H1 (cell line): ENCODE data around the gene NSD2. TPM values are rescaled to one million over a fixed set of nuclear protein-coding genes. Genes with fewer than 3 reads are reported as not detected.

Experiments used
- CTCF ChIA-PET: fragments of 300-600 bp; sonication (Branson Sonifier 250); formaldehyde crosslinking; loops from one replicate; lab custom pipeline; 2021; ENCODE audit not compliant: partially characterized antibody; lab: Charles Lee
- POLR2A ChIA-PET: fragments of 300-600 bp; sonication (Branson Sonifier 250); formaldehyde crosslinking; loops from one replicate; lab custom pipeline; 2021; ENCODE audit warnings: inconsistent platforms; ENCODE audit not compliant: partially characterized antibody; lab: Charles Lee
- DNase-seq, 2 experiments: peaks; one replicate each; pipeline versions ENCODE4 v3.0.0 to v3.0.0-alpha.2; 2010 to 2022; ENCODE audit warnings: low spot score in 2 of 2, low read depth in 1 of 2, mixed read lengths in 1 of 2
- FAIRE-seq: peaks from 2 replicates; lab custom pipeline; 2011; peaks lifted over from hg19 to GRCh38; lab: Jason Lieb, UNC
- H2AFZ ChIP-seq: 2 replicates; pipeline ENCODE4 v1.8.1; 2012; ENCODE audit warnings: low read length, inconsistent platforms
- H2AK5ac ChIP-seq: 2 replicates; pipeline ENCODE4 v1.6.1; 2013; ENCODE audit warnings: low read depth, low read length
- H2BK120ac ChIP-seq: replicated peaks from 2 replicates; pipeline ENCODE3; 2013; ENCODE audit warnings: low read depth, low read length, inconsistent platforms
- H2BK12ac ChIP-seq: 2 replicates; pipeline ENCODE4 v1.6.1; 2013; ENCODE audit warnings: low read depth, low read length
- H2BK15ac ChIP-seq: 2 replicates; pipeline ENCODE4 v1.6.1; 2013; ENCODE audit warnings: low read length
- H2BK20ac ChIP-seq: 2 replicates; pipeline ENCODE4 v1.6.1; 2013; ENCODE audit warnings: low read length
- H2BK5ac ChIP-seq: 2 replicates; pipeline ENCODE4 v1.6.1; 2013; ENCODE audit warnings: low read depth, low read length
- H3K14ac ChIP-seq: 2 replicates; pipeline ENCODE4 v1.6.1; 2013; ENCODE audit warnings: inconsistent platforms; ENCODE audit not compliant: insufficient read length
- H3K18ac ChIP-seq: 2 replicates; pipeline ENCODE4 v1.6.1; 2013; ENCODE audit warnings: low read length; ENCODE audit errors: extremely low read depth
- H3K23ac ChIP-seq: 2 replicates; pipeline ENCODE4 v1.6.1; 2013; ENCODE audit warnings: inconsistent platforms; ENCODE audit not compliant: insufficient read length
- H3K23me2 ChIP-seq: 2 replicates; pipeline ENCODE4 v1.6.1; 2013; ENCODE audit warnings: low read depth, low read length
- H3K27ac ChIP-seq: 2 replicates; pipeline ENCODE4 v1.6.1; 2011; ENCODE audit warnings: low read depth, low read length, inconsistent platforms
- H3K27me3 ChIP-seq, 4 experiments: replicated peaks in 1 of 4; 1 replicate in 1 of 4; 2 replicates in 3 of 4; pipeline versions ENCODE4 v1.6.1 to v1.8.1; 2011 to 2013; ENCODE audit warnings: low read length in 3 of 4, mild to moderate bottlenecking in 3 of 4, inconsistent platforms in 2 of 4, mixed read lengths in 2 of 4, moderate library complexity in 1 of 4; ENCODE audit not compliant: control insufficient read depth in 3 of 4, insufficient read depth in 3 of 4; ENCODE audit errors: extremely low read depth in 1 of 4
- H3K36me3 ChIP-seq, 4 experiments: 2 replicates each; pipeline versions ENCODE4 v1.6.1 to v1.8.1; 2011 to 2013; ENCODE audit warnings: mild to moderate bottlenecking in 4 of 4, low read length in 3 of 4, moderate library complexity in 2 of 4, control low read depth in 1 of 4, inconsistent platforms in 1 of 4; ENCODE audit not compliant: insufficient read depth in 4 of 4, control insufficient read depth in 2 of 4
- H3K4ac ChIP-seq: replicated peaks from 2 replicates; pipeline ENCODE3; 2013; ENCODE audit warnings: low read length, low read depth, mixed read lengths, inconsistent platforms; ENCODE audit not compliant: insufficient read length
- H3K4me1 ChIP-seq, 4 experiments: replicated peaks in 1 of 4; 1 replicate in 1 of 4; 2 replicates in 3 of 4; pipeline versions ENCODE4 v1.6.1 to v1.8.1; 2011 to 2013; ENCODE audit warnings: low read length in 3 of 4, inconsistent platforms in 2 of 4, mixed read lengths in 1 of 4; ENCODE audit not compliant: insufficient read depth in 4 of 4, control insufficient read depth in 3 of 4
- H3K4me2 ChIP-seq, 2 experiments: 2 replicates each; pipeline versions ENCODE4 v1.6.1 to v1.8.1; 2011 to 2013; ENCODE audit warnings: low read depth in 2 of 2, low read length in 2 of 2, control low read depth in 1 of 2, inconsistent platforms in 1 of 2, mild to moderate bottlenecking in 1 of 2; ENCODE audit not compliant: insufficient read depth in 1 of 2
- H3K4me3 ChIP-seq, 4 experiments: fragments of 200-600, 300-600 bp in 1 of 4; sonication (generic), shearing (Covaris generic), sonication (Bioruptor Twin) in 1 of 4; 2 replicates each; pipeline versions ENCODE4 v1.5.1 to v1.8.1; 2011 to 2016; ENCODE audit warnings: low read length in 4 of 4, low read depth in 3 of 4, control low read depth in 2 of 4, inconsistent platforms in 2 of 4, mild to moderate bottlenecking in 2 of 4, mixed read lengths in 1 of 4, moderate library complexity in 1 of 4; ENCODE audit not compliant: insufficient read depth in 2 of 4; ENCODE audit errors: extremely low read depth in 1 of 4
- H3K56ac ChIP-seq: replicated peaks from 2 replicates; pipeline ENCODE3; 2013; ENCODE audit warnings: low read depth, mild to moderate bottlenecking, mixed read lengths, low read length, inconsistent platforms; ENCODE audit not compliant: insufficient read length
- H3K79me1 ChIP-seq: 2 replicates; pipeline ENCODE4 v1.6.1; 2013; ENCODE audit warnings: low read depth, low read length, control low read depth
- H3K79me2 ChIP-seq, 2 experiments: 2 replicates each; pipeline versions ENCODE4 v1.6.1 to v1.8.1; 2012 to 2013; ENCODE audit warnings: low read length in 2 of 2, mild to moderate bottlenecking in 2 of 2, inconsistent platforms in 1 of 2; ENCODE audit not compliant: insufficient read depth in 2 of 2, control insufficient read depth in 1 of 2
- H3K9ac ChIP-seq, 4 experiments: replicated peaks in 1 of 4; 1 replicate in 1 of 4; 2 replicates in 3 of 4; pipeline versions ENCODE4 v1.6.1 to v1.8.1; 2011 to 2013; ENCODE audit warnings: low read depth in 3 of 4, low read length in 3 of 4, control low read depth in 2 of 4, mild to moderate bottlenecking in 2 of 4, moderate library complexity in 2 of 4, inconsistent platforms in 1 of 4; ENCODE audit errors: extremely low read depth in 1 of 4
- H3K9me3 ChIP-seq, 2 experiments: 2 replicates each; pipeline versions ENCODE4 v1.6.1 to v1.8.1; 2012 to 2013; ENCODE audit warnings: mild to moderate bottlenecking in 2 of 2, moderate library complexity in 2 of 2, control low read depth in 1 of 2, inconsistent platforms in 1 of 2, low read depth in 1 of 2, low read length in 1 of 2, mixed read lengths in 1 of 2; ENCODE audit not compliant: insufficient read depth in 2 of 2
- H4K20me1 ChIP-seq, 2 experiments: replicated peaks in 1 of 2; 2 replicates each; pipeline versions ENCODE3 to v1.8.1; 2011 to 2013; ENCODE audit warnings: inconsistent platforms in 2 of 2, low read length in 2 of 2, mild to moderate bottlenecking in 1 of 2; ENCODE audit not compliant: insufficient read depth in 2 of 2, control insufficient read depth in 1 of 2
- H4K5ac ChIP-seq: 2 replicates; pipeline ENCODE4 v1.6.1; 2013; ENCODE audit warnings: low read length, low read depth, mixed read lengths, inconsistent platforms; ENCODE audit not compliant: insufficient read length
- H4K8ac ChIP-seq: 2 replicates; pipeline ENCODE4 v1.8.0; 2013; ENCODE audit warnings: mild to moderate bottlenecking, moderate library complexity, low read length, inconsistent platforms; ENCODE audit not compliant: insufficient read depth; ENCODE audit errors: extremely low read depth
- H4K91ac ChIP-seq: replicated peaks from 2 replicates; pipeline ENCODE3; 2013; ENCODE audit warnings: low read length, mixed read lengths, inconsistent platforms; ENCODE audit not compliant: insufficient read length
- BCL11A ChIP-seq, 2 experiments: IDR thresholded peaks; one replicate each; pipeline ENCODE4 v1.6.1; 2011; ENCODE audit warnings: low read depth in 2 of 2, low read length in 2 of 2, mild to moderate bottlenecking in 2 of 2
- CBX8 ChIP-seq: fragments of 300-800, 300-1000 bp; sonication (generic); IDR thresholded peaks from 2 replicates; pipeline ENCODE4 v1.7.1; 2016; ENCODE audit warnings: low read depth, low read length, borderline replicate concordance
- CTBP2 ChIP-seq: IDR thresholded peaks from 2 replicates; pipeline ENCODE4 v1.7.0; 2011; ENCODE audit warnings: borderline replicate concordance, mild to moderate bottlenecking, moderate library complexity, mixed read lengths, low read length; ENCODE audit not compliant: insufficient read depth, insufficient read length
- CTCF ChIP-seq, 3 experiments: IDR thresholded peaks; 1 replicate in 2 of 3; 2 replicates in 1 of 3; pipeline versions ENCODE4 v1.5.1 to v1.6.1; 2011; ENCODE audit warnings: low read length in 3 of 3, mild to moderate bottlenecking in 3 of 3, inconsistent platforms in 2 of 3, low read depth in 1 of 3, moderate library complexity in 1 of 3; ENCODE audit not compliant: insufficient read depth in 1 of 3; ENCODE audit errors: control extremely low read depth in 1 of 3
- JUND ChIP-seq: IDR thresholded peaks from 2 replicates; pipeline ENCODE4 v1.6.1; 2011; ENCODE audit warnings: mild to moderate bottlenecking, improper control_type of control experiment, low read length
- POLR2AphosphoS5 ChIP-seq: IDR thresholded peaks from 2 replicates; pipeline ENCODE4 v1.6.1; 2011; ENCODE audit warnings: low read depth, low read length
- SP4 ChIP-seq: IDR thresholded peaks from 2 replicates; pipeline ENCODE4 v1.6.1; 2012; ENCODE audit warnings: low read length, inconsistent platforms
- SUZ12 ChIP-seq: fragments of 200-600 bp; sonication (generic); IDR thresholded peaks from 2 replicates; pipeline ENCODE4 v1.6.1; 2012; ENCODE audit warnings: mild to moderate bottlenecking, inconsistent platforms, low read length, moderate library complexity, mixed read lengths
- TAF1 ChIP-seq: IDR thresholded peaks from 2 replicates; pipeline ENCODE4 v1.6.1; 2011; ENCODE audit warnings: mild to moderate bottlenecking, low read depth, low read length
- YY1 ChIP-seq: IDR thresholded peaks from 2 replicates; pipeline ENCODE4 v1.6.1; 2011; ENCODE audit warnings: low read depth, mild to moderate bottlenecking, low read length
- ZNF274 ChIP-seq: IDR thresholded peaks from 2 replicates; pipeline ENCODE4 v1.7.0; 2012; ENCODE audit warnings: low read length, borderline replicate concordance; ENCODE audit errors: extremely low read depth
- WGBS, 2 experiments: shearing (Covaris generic) in 1 of 2; methylation state at CpG; one replicate each; pipeline versions ENCODE4 v1.1.6 to v1.1.7; 2013 to 2015; ENCODE audit warnings: low lambda C conversion rate in 2 of 2, mixed read lengths in 2 of 2, inconsistent platforms in 1 of 2, low coverage in 1 of 2, missing lambda C conversion rate in 1 of 2; ENCODE audit not compliant: insufficient replicate concordance in 2 of 2, insufficient coverage in 1 of 2, insufficient read length in 1 of 2; ENCODE audit errors: extremely low coverage in 1 of 2, missing lambda C conversion rate in 1 of 2; 5-methylcytosine and 5-hydroxymethylcytosine counted together
- polyA plus RNA-seq, 7 experiments: library from polyadenylated mRNA; depleted of rRNA in 3 of 7; stranded (reverse) in 5 of 7; unstranded in 2 of 7; fragments of >200 nt in 5 of 7; fragments of 200-250 nt in 2 of 7; gene quantifications; 1 replicate in 5 of 7; 2 replicates in 1 of 7; 4 replicates in 1 of 7; pipeline versions ENCODE4 v1.2.1 to v1.2.3, GENCODE V29; 2011 to 2013; ENCODE audit warnings: missing spikeins in 2 of 7, mixed read lengths in 2 of 7
- total RNA-seq: library from RNA; stranded (reverse); fragmentation: NEBNext Ultra II Directional; extraction: Animal tissue kit (Norgen Biotek cat#: 25700); gene quantifications from 2 replicates; pipeline ENCODE4 v1.2.1, GENCODE V29; 2021

Gene NSD2
- total and polyA plus RNA-seq, 2 of the 8 experiments (the other 6 are each of a cell fraction or from before 2014, with no cell fraction given): 26.7 to 129 TPM

- CTCF ChIA-PET: no interaction called here
- Histone ChIP-seq H4K91ac (no peak overlapping the region), H3K4me3 (peak overlapping the region; percentile 63 to 100 (median 78); a peak in 7 of 8 replicates), H3K27me3 (peaks cover 7 to 27% (median 26%) of the 10 kb centered on the region in 4 experiments), H2AK5ac (no peak overlapping the region), H4K20me1 (peaks cover 12 to 20% of the 10 kb centered on the region in 2 experiments), H2BK120ac (no peak overlapping the region), H2BK15ac (no peak overlapping the region), H3K79me2 (peaks cover 12 to 44% of the 10 kb centered on the region in 2 experiments), H3K9ac (peak overlapping the region in 3 of 4 experiments; percentile 51 to 91 (median 82); a peak in 5 of 7 replicates), H3K14ac (no peak overlapping the region), H3K36me3 (no peaks in the 10 kb centered on the region), H2BK12ac (no peak overlapping the region), H3K27ac (peak overlapping the region; percentile 33; the same call in 1 of the 2 replicates), H3K4me2 (peak overlapping the region; percentile 79; a peak in 2 of 4 replicates), H3K9me3 (no peaks in the 10 kb centered on the region), H3K4ac (no peak overlapping the region), H3K4me1 (peaks cover 0 to 9% (median 5%) of the 10 kb centered on the region in 4 experiments; a peak in 6 of 7 replicates), H3K56ac (no peak overlapping the region), H3K18ac (no peak overlapping the region; the same call in 1 of the 2 replicates), H3K79me1 (peaks cover 10% of the 10 kb centered on the region), H2BK5ac (no peak overlapping the region), H4K5ac (no peak overlapping the region), H3K23me2 (peaks cover 8% of the 10 kb centered on the region), H4K8ac (peak overlapping the region; percentile 12; the same call in 1 of the 2 replicates), H2BK20ac (no peak overlapping the region), H2AFZ (no peak overlapping the region), H3K23ac (no peak overlapping the region)
- POLR2A ChIA-PET: no interaction called here
- DNase-seq (peak in 1 of 2 experiments; percentile 73), FAIRE-seq (no peak)
- 0% methylated on average over 14 of the region's 79 CpGs; no CpG with 5 or more reads in 1 of the 2 experiments for WGBS, 2 experiments
- no peak for TF ChIP-seq POLR2AphosphoS5
- no peak for TF ChIP-seq CBX8
- TF ChIP-seq JUND: no peak
- no peak for TF ChIP-seq CTBP2
- TF ChIP-seq BCL11A (IDR thresholded peaks at IDR 0.05; ENCODE audit: low read depth in 2 of 2, low read length in 2 of 2): no peak
- no peak for TF ChIP-seq CTCF (IDR thresholded peaks at IDR 0.05; ENCODE audit: control extremely low read depth in 1 of 3, insufficient read depth in 1 of 3, low read depth in 1 of 3, low read length in 3 of 3)
- 0 out of 2 replicates have a peak, but pooled peaks have one; percentile 16 for TF ChIP-seq TAF1
- TF ChIP-seq SUZ12: no peak
- TF ChIP-seq ZNF274: no peak
- peak; percentile 68; the same call in 1 of the 2 replicates for TF ChIP-seq YY1
- TF ChIP-seq SP4: no peak
Measured at GRCh38 chr4:1871471-1872021, 353 bp downstream of the NSD2 start.
